Loucy (cell line): ENCODE data around the gene RIT2.

Experiments used
- H2AFZ ChIP-seq: fragments of 200-600 bp; sonication (generic); 2 replicates; pipeline ENCODE4 v1.6.0; 2016; ENCODE audit warnings: antibody characterized with exemption, mild to moderate bottlenecking, low read length, moderate library complexity
- H3F3A ChIP-seq: fragments of 200-600 bp; 2 replicates; pipeline ENCODE4 v1.6.0; 2016; ENCODE audit warnings: antibody characterized with exemption, low read depth, mild to moderate bottlenecking
- H3K27me3 ChIP-seq: fragments of 200-600 bp; sonication (generic); 2 replicates; pipeline ENCODE4 v1.6.1; 2014; ENCODE audit warnings: low read length, mild to moderate bottlenecking; ENCODE audit not compliant: insufficient read depth, poor library complexity, severe bottlenecking
- H3K36me3 ChIP-seq: fragments of 200-600 bp; sonication (generic); 2 replicates; pipeline ENCODE4 v1.6.1; 2016; ENCODE audit warnings: low read length; ENCODE audit not compliant: insufficient read depth
- H3K4me1 ChIP-seq: fragments of 200-600 bp; sonication (generic); 2 replicates; pipeline ENCODE4 v1.5.1; 2014; ENCODE audit warnings: low read length, mild to moderate bottlenecking; ENCODE audit not compliant: insufficient read depth, poor library complexity, severe bottlenecking
- H3K4me2 ChIP-seq: fragments of 200-600 bp; sonication (generic); 2 replicates; pipeline ENCODE4 v1.6.0; 2014; ENCODE audit warnings: antibody characterized with exemption, low read length, low read depth, mild to moderate bottlenecking; ENCODE audit not compliant: poor library complexity, severe bottlenecking
- H3K4me3 ChIP-seq: fragments of 200-600 bp; sonication (generic); 2 replicates; pipeline ENCODE4 v1.5.1; 2014; ENCODE audit warnings: low read length, mild to moderate bottlenecking, mixed read lengths; ENCODE audit not compliant: poor library complexity, severe bottlenecking
- H3K79me2 ChIP-seq: fragments of 200-600 bp; sonication (generic); 2 replicates; pipeline ENCODE4 v1.6.1; 2014; ENCODE audit warnings: low read length; ENCODE audit not compliant: insufficient read depth
- H3K9ac ChIP-seq: fragments of 200-600 bp; sonication (generic); 2 replicates; pipeline ENCODE4 v1.6.0; 2014; ENCODE audit warnings: mild to moderate bottlenecking, low read depth, low read length, moderate library complexity; ENCODE audit not compliant: poor library complexity, severe bottlenecking
- H3K9me2 ChIP-seq: fragments of 200-600 bp; sonication (generic); replicated peaks from 2 replicates; pipeline ENCODE4 v1.6.1; 2016; ENCODE audit warnings: low read depth, low read length, mixed read lengths
- H3K9me3 ChIP-seq: fragments of 200-600 bp; sonication (generic); 2 replicates; pipeline ENCODE4 v1.6.1; 2014; ENCODE audit warnings: mild to moderate bottlenecking, antibody characterized with exemption, low read length, low read depth; ENCODE audit not compliant: insufficient read depth
- H4K20me1 ChIP-seq: fragments of 200-600 bp; sonication (generic); 2 replicates; pipeline ENCODE4 v1.6.0; 2014; ENCODE audit warnings: antibody characterized with exemption, low read length, mild to moderate bottlenecking; ENCODE audit not compliant: insufficient read depth, poor library complexity, severe bottlenecking
- CTCF ChIP-seq: fragments of 200-600 bp; sonication (generic); conservative IDR thresholded peaks from 2 replicates; pipeline ENCODE4 v1.5.1; 2014; ENCODE audit warnings: mild to moderate bottlenecking, antibody characterized with exemption, low read length
- EZH2phosphoT487 ChIP-seq: fragments of 200-600 bp; IDR thresholded peaks from 2 replicates; pipeline ENCODE4 v1.6.1; 2018; ENCODE audit warnings: antibody characterized with exemption, mild to moderate bottlenecking, moderate library complexity, borderline replicate concordance

Gene RIT2

DNA sequence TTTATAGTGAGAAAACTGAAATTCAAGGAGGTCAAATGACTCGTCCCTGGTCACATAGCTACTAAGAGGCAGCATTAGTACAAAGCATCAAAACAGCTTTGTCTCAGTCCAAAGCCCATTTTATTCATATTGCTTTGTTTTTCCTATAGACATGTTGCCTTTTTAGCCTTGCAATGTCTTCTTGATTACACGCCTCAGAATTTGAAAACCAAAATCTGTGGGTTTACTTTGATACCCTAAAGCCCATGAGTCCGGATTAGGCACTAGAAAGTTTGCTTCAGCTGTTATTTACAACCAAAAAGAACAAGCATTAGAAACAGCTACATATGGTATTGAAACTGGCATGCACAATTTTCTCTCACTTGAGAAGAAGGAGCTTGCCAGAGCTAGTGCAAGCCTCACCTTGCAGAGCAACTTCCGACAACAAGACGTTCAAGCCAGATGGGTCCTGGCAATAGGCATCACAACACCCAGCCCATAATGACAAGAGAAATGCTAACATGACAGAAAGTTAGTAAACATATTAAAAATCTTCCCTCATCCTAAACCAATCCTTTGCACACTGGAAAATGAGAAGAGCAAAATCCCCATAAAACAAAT is 276.8 kb downstream of the RIT2 start:
- H3K9me2 ChIP-seq = no peaks in the 10 kb centered on the region
- no peak overlapping the region for H2AFZ ChIP-seq
- no peaks in the 10 kb centered on the region for H3F3A ChIP-seq
- no peaks in the 10 kb centered on the region for H3K36me3 ChIP-seq
- H3K4me2 ChIP-seq = no peak overlapping the region
- no peaks in the 10 kb centered on the region for H3K9me3 ChIP-seq
- TF ChIP-seq EZH2phosphoT487 = no peak
- TF ChIP-seq CTCF = no peak
- H3K9ac ChIP-seq = no peak overlapping the region
- no peaks in the 10 kb centered on the region for H4K20me1 ChIP-seq
- no peaks in the 10 kb centered on the region for H3K27me3 ChIP-seq
- H3K79me2 ChIP-seq = no peaks in the 10 kb centered on the region
- no peak overlapping the region for H3K4me3 ChIP-seq
- no peaks in the 10 kb centered on the region for H3K4me1 ChIP-seq

GRCh38 chr18:42830936-42831335 is 284.5 kb downstream of the RIT2 start:
- no peak overlapping the region for H3K9ac ChIP-seq
- H3K9me2 ChIP-seq = no peaks in the 10 kb centered on the region
- TF ChIP-seq CTCF = no peak
- TF ChIP-seq EZH2phosphoT487 = no peak
- no peak overlapping the region for H2AFZ ChIP-seq
- H3K4me1 ChIP-seq = no peaks in the 10 kb centered on the region
- no peaks in the 10 kb centered on the region for H3K79me2 ChIP-seq
- no peak overlapping the region for H3K4me3 ChIP-seq
- no peaks in the 10 kb centered on the region for H4K20me1 ChIP-seq
- H3K36me3 ChIP-seq = no peaks in the 10 kb centered on the region
- no peaks in the 10 kb centered on the region; the same call in 1 of the 2 replicates for H3K9me3 ChIP-seq
- H3K27me3 ChIP-seq = no peaks in the 10 kb centered on the region
- no peak overlapping the region for H3K4me2 ChIP-seq
- H3F3A ChIP-seq = no peaks in the 10 kb centered on the region

DNA sequence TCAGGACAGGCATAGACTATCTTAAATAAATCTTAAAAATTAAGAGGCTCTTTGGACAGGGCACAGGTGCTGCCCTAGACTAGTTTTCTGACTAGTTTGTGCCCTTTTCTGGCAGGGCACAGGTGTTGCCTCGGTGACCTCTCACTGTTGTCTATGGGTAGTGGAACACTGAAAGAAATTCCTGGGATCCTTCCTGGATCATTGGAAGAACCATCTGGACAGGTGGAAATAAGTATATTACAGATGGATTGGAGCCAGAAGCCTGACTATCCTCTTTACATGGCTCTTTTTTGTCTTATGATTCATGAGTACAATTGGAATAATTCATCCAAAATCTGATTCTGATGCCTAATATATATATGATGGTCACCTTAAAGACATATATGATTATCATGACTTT is 286.6 kb downstream of the RIT2 start:
- no peaks in the 10 kb centered on the region for H3K27me3 ChIP-seq
- H4K20me1 ChIP-seq = no peaks in the 10 kb centered on the region
- no peak overlapping the region for H2AFZ ChIP-seq
- H3K36me3 ChIP-seq = no peaks in the 10 kb centered on the region
- no peak overlapping the region for H3K4me2 ChIP-seq
- no peak overlapping the region for H3K9ac ChIP-seq
- no peaks in the 10 kb centered on the region for H3K4me1 ChIP-seq
- no peaks in the 10 kb centered on the region for H3F3A ChIP-seq
- no peaks in the 10 kb centered on the region for H3K79me2 ChIP-seq
- no peak overlapping the region for H3K4me3 ChIP-seq
- no peaks in the 10 kb centered on the region; the same call in 1 of the 2 replicates for H3K9me3 ChIP-seq
- TF ChIP-seq EZH2phosphoT487 (no peak), CTCF (no peak)
- H3K9me2 ChIP-seq = no peaks in the 10 kb centered on the region
